ENCODE data around the gene HOXD4.

The HOXD4 gene

GRCh38 chr2:176169181-176169580 lies 17.8 kb downstream of the HOXD4 start:
- TF ChIP-seq ZNF274 (IDR thresholded peaks at IDR 0.05; ENCODE audit: low read depth, low read length) = no peak
- no peak overlapping the region for H3K4me3 ChIP-seq (ENCODE audit: low read length)

GRCh38 chr2:176169711-176170110 lies 18.4 kb downstream of the HOXD4 start:
- no peak for TF ChIP-seq ZNF274 (IDR thresholded peaks at IDR 0.05; ENCODE audit: low read depth, low read length)
- H3K4me3 ChIP-seq (ENCODE audit: low read length) = no peak overlapping the region

GRCh38 chr2:176170602-176171305 lies 19.4 kb downstream of the HOXD4 start:
- no peak overlapping the region for H3K4me3 ChIP-seq (ENCODE audit: low read length)

GRCh38 chr2:176171351-176172006 lies 20.1 kb downstream of the HOXD4 start:
- no peak overlapping the region for H3K4me3 ChIP-seq (ENCODE audit: low read length)
- TF ChIP-seq ZNF274 (IDR thresholded peaks at IDR 0.05; ENCODE audit: low read depth, low read length) = no peak

More at GRCh38 chr2:176170602-176171305, 19.4 kb downstream of the HOXD4 start:
- TF ChIP-seq ZNF274 (IDR thresholded peaks at IDR 0.05; ENCODE audit: low read depth, low read length) = no peak

- no peak overlapping the region for H3K4me3 ChIP-seq (ENCODE audit: low read length)
- no peak for TF ChIP-seq ZNF274 (IDR thresholded peaks at IDR 0.05; ENCODE audit: low read depth, low read length)
Measured at GRCh38 chr2:176172007-176172894, 20.9 kb downstream of the HOXD4 start.

GRCh38 chr2:176172895-176173566 lies 21.7 kb downstream of the HOXD4 start:
- TF ChIP-seq ZNF274 (IDR thresholded peaks at IDR 0.05; ENCODE audit: low read depth, low read length) = no peak
- no peak overlapping the region for H3K4me3 ChIP-seq (ENCODE audit: low read length)

GRCh38 chr2:176173567-176174381 lies 22.4 kb downstream of the HOXD4 start:
- H3K4me3 ChIP-seq (ENCODE audit: low read length) = no peak overlapping the region
- no peak for TF ChIP-seq ZNF274 (IDR thresholded peaks at IDR 0.05; ENCODE audit: low read depth, low read length)

- no peak for TF ChIP-seq ZNF274 (IDR thresholded peaks at IDR 0.05; ENCODE audit: low read depth, low read length)
- no peak overlapping the region for H3K4me3 ChIP-seq (ENCODE audit: low read length)
Measured at GRCh38 chr2:176174382-176174823, 23.1 kb downstream of the HOXD4 start.

- H3K4me3 ChIP-seq (ENCODE audit: low read length) = no peak overlapping the region
- no peak for TF ChIP-seq ZNF274 (IDR thresholded peaks at IDR 0.05; ENCODE audit: low read depth, low read length)
Measured at GRCh38 chr2:176174824-176175708, 23.7 kb downstream of the HOXD4 start.

- H3K4me3 ChIP-seq (ENCODE audit: low read length) = no peak overlapping the region
Measured at GRCh38 chr2:176175709-176176607, 24.6 kb downstream of the HOXD4 start.

GRCh38 chr2:176177580-176178037 lies 26.3 kb downstream of the HOXD4 start:
- no peak for TF ChIP-seq ZNF274 (IDR thresholded peaks at IDR 0.05; ENCODE audit: low read depth, low read length)
- H3K4me3 ChIP-seq (ENCODE audit: low read length) = no peak overlapping the region

More at GRCh38 chr2:176175709-176176607, 24.6 kb downstream of the HOXD4 start:
- no peak for TF ChIP-seq ZNF274 (IDR thresholded peaks at IDR 0.05; ENCODE audit: low read depth, low read length)

Data from GM08714 (cell line).